SK-N-SH (cell line): ENCODE measurements around the gene FHOD3. TPM values are rescaled to one million over a fixed set of nuclear protein-coding genes. Genes with fewer than 3 reads are reported as not detected.

Experiments
- CTCF ChIA-PET: fragments of 300-600, 350-600 bp; formaldehyde crosslinking; extraction: SDS; loops from one replicate; lab custom pipeline; 2021; lab: Yijun Ruan, JAX
- POLR2A ChIA-PET: fragments of 350-600 bp; sonication (Branson Sonifier 250); formaldehyde crosslinking; extraction: SDS; loops from one replicate; lab custom pipeline; 2020; ENCODE audit warnings: antibody characterized with exemption, inconsistent platforms; lab: Yijun Ruan, JAX
- DNase-seq: peaks from one replicate; pipeline ENCODE4 v3.0.0; 2012
- H2AFZ ChIP-seq: fragments of 200-600 bp; sonication (generic); 2 replicates; pipeline ENCODE4 v1.8.1; 2016; ENCODE audit warnings: antibody characterized with exemption, mild to moderate bottlenecking, low read depth
- H3F3A ChIP-seq: fragments of 200-600 bp; sonication (generic); replicated peaks from 2 replicates; pipeline ENCODE3; 2016; ENCODE audit warnings: antibody characterized with exemption, mild to moderate bottlenecking; ENCODE audit not compliant: insufficient read depth
- H3K27ac ChIP-seq, 2 experiments: fragments of 200-500 bp in 1 of 2; fragments of 200-600 bp in 1 of 2; sonication (Bioruptor generic) in 1 of 2; sonication (generic), shearing (Covaris generic) in 1 of 2; 2 replicates each; pipeline versions ENCODE4 v1.5.1 to v1.6.1; 2014 to 2016; ENCODE audit warnings: low read depth in 2 of 2, inconsistent platforms in 1 of 2, low read length in 1 of 2, mild to moderate bottlenecking in 1 of 2, mixed read lengths in 1 of 2
- H3K27me3 ChIP-seq: fragments of 200-600 bp; sonication (generic), shearing (Covaris generic); 2 replicates; pipeline ENCODE4 v1.6.1; 2016; ENCODE audit warnings: mixed run types; ENCODE audit not compliant: insufficient read depth
- H3K36me3 ChIP-seq, 2 experiments: fragments of 200-500 bp in 1 of 2; fragments of 200-600 bp in 1 of 2; sonication (Bioruptor generic) in 1 of 2; sonication (generic) in 1 of 2; replicated peaks in 1 of 2; 2 replicates each; pipeline versions ENCODE3 to v1.5.1; 2014 to 2016; ENCODE audit warnings: low read length in 1 of 2, mild to moderate bottlenecking in 1 of 2; ENCODE audit not compliant: insufficient read depth in 2 of 2, control insufficient read depth in 1 of 2
- H3K4me1 ChIP-seq, 2 experiments: fragments of 200-500 bp in 1 of 2; fragments of 200-600 bp in 1 of 2; sonication (Bioruptor generic) in 1 of 2; sonication (generic), shearing (Covaris generic) in 1 of 2; 2 replicates each; pipeline versions ENCODE4 v1.5.1 to v1.6.1; 2014 to 2016; ENCODE audit warnings: low read depth in 1 of 2, low read length in 1 of 2, mixed run types in 1 of 2; ENCODE audit not compliant: insufficient read depth in 2 of 2, control insufficient read depth in 1 of 2
- H3K4me2 ChIP-seq: fragments of 200-600 bp; sonication (generic), shearing (Covaris generic); 2 replicates; pipeline ENCODE4 v1.6.1; 2017; ENCODE audit warnings: mixed run types
- H3K4me3 ChIP-seq, 2 experiments: fragments of 200-500 bp in 1 of 2; fragments of 200-600 bp in 1 of 2; sonication (Bioruptor generic) in 1 of 2; sonication (generic), shearing (Covaris generic) in 1 of 2; 2 replicates each; pipeline versions ENCODE4 v1.5.1 to v1.8.1; 2014 to 2016; ENCODE audit warnings: low read depth in 2 of 2, inconsistent platforms in 1 of 2, low read length in 1 of 2, mild to moderate bottlenecking in 1 of 2, mixed read lengths in 1 of 2, moderate library complexity in 1 of 2
- H3K79me2 ChIP-seq: fragments of 200-600 bp; sonication (generic); 2 replicates; pipeline ENCODE4 v1.8.1; 2017; ENCODE audit warnings: mild to moderate bottlenecking; ENCODE audit not compliant: insufficient read depth
- H3K9ac ChIP-seq: fragments of 200-600 bp; sonication (generic); 2 replicates; pipeline ENCODE4 v1.6.1; 2017; ENCODE audit warnings: mixed run types
- H3K9me2 ChIP-seq: fragments of 200-600 bp; sonication (generic); 2 replicates; pipeline ENCODE4 v1.6.1; 2017; ENCODE audit warnings: mixed run types
- H3K9me3 ChIP-seq: fragments of 200-600 bp; sonication (generic); 2 replicates; pipeline ENCODE4 v1.6.1; 2017; ENCODE audit warnings: mixed run types, mild to moderate bottlenecking, moderate library complexity
- H4K20me1 ChIP-seq: fragments of 200-600 bp; sonication (generic); 2 replicates; pipeline ENCODE4 v1.6.1; 2017; ENCODE audit warnings: mild to moderate bottlenecking, mixed run types; ENCODE audit not compliant: insufficient read depth
- FOSL2 ChIP-seq: IDR thresholded peaks from 2 replicates; pipeline ENCODE4 v1.4.0; 2012; ENCODE audit warnings: low read depth, mild to moderate bottlenecking, moderate library complexity, borderline replicate concordance
- GATA2 ChIP-seq: sonication (generic); formaldehyde crosslinking; IDR thresholded peaks from 2 replicates; pipeline ENCODE4 v1.5.0; 2020; ENCODE audit warnings: mild to moderate bottlenecking, missing genetic modification reagents
- IRF3 ChIP-seq: fragments of 150-350 bp; IDR thresholded peaks from 2 replicates; pipeline ENCODE4 v1.6.1; 2016; ENCODE audit warnings: mild to moderate bottlenecking, low read depth, low read length
- JUND ChIP-seq: IDR thresholded peaks from 2 replicates; pipeline ENCODE4 v1.4.0; 2012
- NFIC ChIP-seq: IDR thresholded peaks from 2 replicates; pipeline ENCODE4 v1.4.0; 2012; ENCODE audit warnings: borderline replicate concordance
- NRF1 ChIP-seq: IDR thresholded peaks from 2 replicates; pipeline ENCODE4 v1.6.1; 2012; ENCODE audit warnings: low read depth, mild to moderate bottlenecking, low read length
- PBX3 ChIP-seq: IDR thresholded peaks from 2 replicates; pipeline ENCODE4; 2012
- RCOR1 ChIP-seq: fragments of 150-350 bp; IDR thresholded peaks from 2 replicates; pipeline ENCODE4 v1.6.1; 2017; ENCODE audit warnings: antibody characterized with exemption, low read length
- REST ChIP-seq: IDR thresholded peaks from 2 replicates; pipeline ENCODE4 v1.6.1; 2012; ENCODE audit warnings: mild to moderate bottlenecking, low read depth, low read length, moderate library complexity
- RXRA ChIP-seq: IDR thresholded peaks from 2 replicates; pipeline ENCODE4 v1.4.0; 2012; ENCODE audit warnings: low read depth, mild to moderate bottlenecking, borderline replicate concordance
- SMC3 ChIP-seq: IDR thresholded peaks from 2 replicates; pipeline ENCODE4 v1.6.1; 2012; ENCODE audit warnings: low read depth, low read length, improper control_type of control experiment
- TCF12 ChIP-seq: IDR thresholded peaks from 2 replicates; pipeline ENCODE4 v1.4.0; 2012
- YY1 ChIP-seq: IDR thresholded peaks from 2 replicates; pipeline ENCODE4 v1.4.0; 2012; ENCODE audit warnings: low read depth, mild to moderate bottlenecking
- ZBTB33 ChIP-seq: IDR thresholded peaks from 2 replicates; pipeline ENCODE4 v1.4.0; 2012; ENCODE audit warnings: low read depth, borderline replicate concordance
- whole genome bisulfite sequencing: methylation state at CpG from one replicate; pipeline ENCODE4 v1.1.6; 2017; ENCODE audit warnings: low lambda C conversion rate; 5-methylcytosine and 5-hydroxymethylcytosine counted together
- polyA plus RNA-seq, 3 experiments: library from polyadenylated mRNA; depleted of rRNA; stranded (reverse); fragments of >200 nt; gene quantifications; 2 replicates each; pipeline ENCODE4 v1.2.3, GENCODE V29; 2012

The FHOD3 gene
- polyA plus RNA-seq, 1 of the 3 experiments (the other 2 are of a cell fraction) = 10.9 TPM

GRCh38 chr18:36653141-36653869, 355.8 kb downstream of the FHOD3 start:
- no peak overlapping the region for H2AFZ ChIP-seq
- no peaks in the 10 kb centered on the region for H3K4me1 ChIP-seq
- H3K9me3 ChIP-seq = no peaks in the 10 kb centered on the region
- no peak overlapping the region for H3K4me3 ChIP-seq
- TF ChIP-seq YY1 (no peak), NRF1 (no peak), IRF3 (no peak), PBX3 (no peak), NFIC (no peak), FOSL2 (no peak), JUND (no peak), TCF12 (no peak), RCOR1 (no peak), ZBTB33 (no peak), SMC3 (no peak), RXRA (no peak), REST (no peak), GATA2 (CRISPR knock-in tag) (no peak)
- no peaks in the 10 kb centered on the region for H3K9me2 ChIP-seq
- no peaks in the 10 kb centered on the region for H4K20me1 ChIP-seq
- H3K27ac ChIP-seq = no peak overlapping the region
- ChIA-PET CTCF (interaction anchor here (0.7 to 2.6 kb wide), 5 partner anchors 10 to 369 kb away, joined by 3 to 8 read pairs (median 3); no protein-coding TSS in a partner anchor), POLR2A (no interaction called here)
- H3K27me3 ChIP-seq = no peaks in the 10 kb centered on the region
- 69% methylated on average over 8 of the region's 8 CpGs for WGBS
- no peak overlapping the region for H3K4me2 ChIP-seq
- no peaks in the 10 kb centered on the region for H3F3A ChIP-seq
- H3K79me2 ChIP-seq = no peaks in the 10 kb centered on the region
- H3K9ac ChIP-seq = no peak overlapping the region
- DNase-seq = no peak
- peaks cover 0 to under 1% of the 10 kb centered on the region in 2 experiments for H3K36me3 ChIP-seq
